Body of pancreas (tissue), 4 donors: ENCODE measurements around the gene PDHX.

Experiments
- CTCF ChIP-seq, 7 experiments: fragments of 450-650 bp in 4 of 7; fragments of 200-600 bp in 3 of 7; sonication (generic) in 3 of 7; IDR thresholded peaks; one replicate each; pipeline ENCODE4 v1.5.1; 2016 to 2019; ENCODE audit warnings: antibody characterized with exemption in 7 of 7
- POLR2A ChIP-seq, 3 donors: fragments of 450-650 bp; IDR thresholded peaks; one replicate each; pipeline ENCODE4 v1.6.1; 2016; ENCODE audit warnings: antibody characterized with exemption in 3 of 3, mild to moderate bottlenecking in 2 of 3

- TF ChIP-seq CTCF (IDR thresholded peaks at IDR 0.05) (no peak), POLR2A (IDR thresholded peaks at IDR 0.05) (no peak)
Measured at GRCh38 chr11:34957606-34958005, 41.2 kb downstream of the PDHX start.
